Measurements from ENCODE around the gene P4HB.

The P4HB gene

GRCh38 chr17:81808778-81809555 lies 51.4 kb downstream of the P4HB start:
- DNase-seq, result no peak

GRCh38 chr17:81807839-81808238 lies 52.5 kb downstream of the P4HB start:
- no peak for DNase-seq

- DNase-seq, result no peak
Measured at GRCh38 chr17:81807210-81807719, 53.1 kb downstream of the P4HB start.

GRCh38 chr17:81806461-81807209 lies 53.7 kb downstream of the P4HB start:
- DNase-seq, result no peak

GRCh38 chr17:81805707-81806460 lies 54.5 kb downstream of the P4HB start:
- no peak for DNase-seq

- DNase-seq, result no peak
Measured at GRCh38 chr17:81804559-81805399, 55.6 kb downstream of the P4HB start.

GRCh38 chr17:81803728-81804558 lies 56.4 kb downstream of the P4HB start, which contains the start of gene GCGR:
GCGR (plus strand) TSS chr17:81804150; CDS start chr17:81809019, 4,869 bp downstream.
- DNase-seq, result no peak

GRCh38 chr17:81802856-81803643 lies 57.3 kb downstream of the P4HB start:
- DNase-seq, result no peak

GRCh38 chr17:81802048-81802758 lies 58.1 kb downstream of the P4HB start:
- DNase-seq, result no peak

- DNase-seq, result no peak
Measured at GRCh38 chr17:81801327-81801726, 59.0 kb downstream of the P4HB start.

GRCh38 chr17:81794509-81794908 lies 65.8 kb downstream of the P4HB start:
- no peak for DNase-seq

GRCh38 chr17:81794074-81794476 lies 66.3 kb downstream of the P4HB start:
- DNase-seq, result no peak
